ENCODE data around the gene NMRAL1.

NMRAL1 gene

DNA sequence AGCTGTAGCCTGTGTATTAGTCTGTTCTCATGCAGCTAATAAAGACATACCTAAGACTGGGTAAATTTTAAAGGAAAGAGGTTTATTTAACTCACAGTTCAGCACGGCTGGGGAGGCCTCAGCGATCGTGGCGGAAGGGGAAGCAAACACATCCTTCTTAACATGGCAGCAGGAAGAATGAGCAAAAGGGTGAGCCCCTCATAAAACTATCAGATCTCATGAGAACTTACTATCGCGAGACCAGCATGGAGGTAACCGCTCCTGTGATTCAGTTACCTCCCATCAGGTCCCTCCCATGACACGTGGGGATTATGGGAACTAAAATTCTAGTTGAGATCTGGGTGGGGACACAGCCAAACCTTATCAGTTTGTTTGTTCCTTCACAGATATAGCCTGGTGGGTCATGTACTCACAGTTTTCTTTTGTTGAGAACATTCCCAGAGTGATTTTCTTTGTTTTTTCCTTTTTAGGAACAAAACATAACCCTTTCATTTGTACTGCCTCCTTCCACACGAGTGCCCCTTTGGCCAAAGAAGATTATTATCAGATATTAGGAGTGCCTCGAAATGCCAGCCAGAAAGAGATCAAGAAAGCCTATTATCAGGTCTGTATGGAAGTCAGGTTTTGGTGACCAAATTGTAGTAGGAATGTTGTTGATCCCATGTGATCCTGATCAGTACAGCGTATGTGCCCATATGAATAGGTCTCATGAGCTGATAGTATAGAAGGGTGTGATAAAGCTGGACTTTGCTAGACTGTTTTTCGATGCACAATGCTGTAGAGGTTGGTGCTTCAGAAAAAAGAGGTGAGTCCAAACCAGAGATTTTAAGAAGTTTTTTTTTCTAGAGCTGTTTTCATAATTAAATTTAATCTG lies 40.3 kb downstream of the NMRAL1 start:
- Mint-ChIP-seq H3K27ac (no peak overlapping the region), H3K36me3 (ENCODE audit: low read depth) (peaks cover 51% of the 10 kb centered on the region), H3K4me3 (no peak overlapping the region), H3K27me3 (ENCODE audit: low read depth) (no peaks in the 10 kb centered on the region), H3K4me1 (peaks cover 4% of the 10 kb centered on the region), H3K9me3 (no peaks in the 10 kb centered on the region)
- TF ChIP-seq, protein P1, sequence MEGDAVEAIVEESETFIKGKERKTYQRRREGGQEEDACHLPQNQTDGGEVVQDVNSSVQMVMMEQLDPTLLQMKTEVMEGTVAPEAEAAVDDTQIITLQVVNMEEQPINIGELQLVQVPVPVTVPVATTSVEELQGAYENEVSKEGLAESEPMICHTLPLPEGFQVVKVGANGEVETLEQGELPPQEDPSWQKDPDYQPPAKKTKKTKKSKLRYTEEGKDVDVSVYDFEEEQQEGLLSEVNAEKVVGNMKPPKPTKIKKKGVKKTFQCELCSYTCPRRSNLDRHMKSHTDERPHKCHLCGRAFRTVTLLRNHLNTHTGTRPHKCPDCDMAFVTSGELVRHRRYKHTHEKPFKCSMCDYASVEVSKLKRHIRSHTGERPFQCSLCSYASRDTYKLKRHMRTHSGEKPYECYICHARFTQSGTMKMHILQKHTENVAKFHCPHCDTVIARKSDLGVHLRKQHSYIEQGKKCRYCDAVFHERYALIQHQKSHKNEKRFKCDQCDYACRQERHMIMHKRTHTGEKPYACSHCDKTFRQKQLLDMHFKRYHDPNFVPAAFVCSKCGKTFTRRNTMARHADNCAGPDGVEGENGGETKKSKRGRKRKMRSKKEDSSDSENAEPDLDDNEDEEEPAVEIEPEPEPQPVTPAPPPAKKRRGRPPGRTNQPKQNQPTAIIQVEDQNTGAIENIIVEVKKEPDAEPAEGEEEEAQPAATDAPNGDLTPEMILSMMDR (IDR thresholded peaks at IDR 0.05; ENCODE audit: unreplicated experiment in 3 of 3): no peak

DNA sequence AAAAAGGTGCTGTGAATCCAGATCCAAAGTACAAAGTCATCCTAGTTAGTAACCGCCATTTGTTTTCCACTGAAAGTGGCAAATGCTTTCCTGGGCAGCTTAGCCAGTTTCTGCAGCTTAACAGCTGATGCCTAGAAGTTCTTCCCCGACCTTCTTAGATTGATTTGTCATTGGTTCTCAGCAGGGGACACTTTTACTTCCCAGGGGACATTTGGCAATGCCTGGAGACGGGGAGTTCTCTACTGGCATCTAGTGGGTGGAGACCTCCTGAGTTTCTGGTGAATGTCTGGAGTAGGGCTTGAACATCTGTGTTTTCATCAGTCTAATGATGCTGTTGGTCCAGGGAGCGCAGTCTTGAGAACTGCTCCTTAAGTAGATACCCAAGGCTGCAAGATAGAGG lies 41.2 kb downstream of the NMRAL1 start:
- TF ChIP-seq, protein P1 (IDR thresholded peaks at IDR 0.05; ENCODE audit: unreplicated experiment in 3 of 3): no peak
- no peaks in the 10 kb centered on the region for H3K27me3 Mint-ChIP-seq (ENCODE audit: low read depth)
- H3K27ac Mint-ChIP-seq: no peak overlapping the region
- H3K9me3 Mint-ChIP-seq: no peaks in the 10 kb centered on the region
- H3K4me3 Mint-ChIP-seq: no peak overlapping the region
- peaks cover 50% of the 10 kb centered on the region for H3K36me3 Mint-ChIP-seq (ENCODE audit: low read depth)
- H3K4me1 Mint-ChIP-seq: peaks cover 4% of the 10 kb centered on the region

DNA sequence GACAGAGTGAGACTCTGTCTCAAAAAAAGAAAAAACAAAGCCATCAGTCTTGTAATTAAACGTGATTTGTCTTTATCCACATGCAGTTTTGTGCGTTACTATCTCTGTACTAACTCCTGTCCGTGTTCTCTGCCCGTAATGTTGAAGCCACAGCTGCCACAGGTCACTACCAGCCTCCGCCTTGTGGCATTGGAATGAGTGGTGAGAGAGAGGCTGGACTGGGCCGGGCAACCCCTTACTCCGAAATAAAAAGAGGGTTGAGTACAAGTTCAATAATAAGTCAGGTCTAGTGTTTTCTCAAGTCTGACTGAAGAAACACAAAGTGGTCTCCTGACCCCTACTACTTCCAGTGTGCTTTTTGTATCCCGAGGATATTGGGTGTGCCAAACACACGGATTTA lies 43.4 kb downstream of the NMRAL1 start:
- TF ChIP-seq, protein P1 (IDR thresholded peaks at IDR 0.05; ENCODE audit: unreplicated experiment in 3 of 3): no peak
- H3K4me3 Mint-ChIP-seq: no peak overlapping the region
- H3K36me3 Mint-ChIP-seq (ENCODE audit: low read depth): peaks cover 32% of the 10 kb centered on the region
- H3K4me1 Mint-ChIP-seq: peaks cover 19% of the 10 kb centered on the region
- no peak overlapping the region for H3K27ac Mint-ChIP-seq
- H3K27me3 Mint-ChIP-seq (ENCODE audit: low read depth): no peaks in the 10 kb centered on the region
- H3K9me3 Mint-ChIP-seq: no peaks in the 10 kb centered on the region

DNA sequence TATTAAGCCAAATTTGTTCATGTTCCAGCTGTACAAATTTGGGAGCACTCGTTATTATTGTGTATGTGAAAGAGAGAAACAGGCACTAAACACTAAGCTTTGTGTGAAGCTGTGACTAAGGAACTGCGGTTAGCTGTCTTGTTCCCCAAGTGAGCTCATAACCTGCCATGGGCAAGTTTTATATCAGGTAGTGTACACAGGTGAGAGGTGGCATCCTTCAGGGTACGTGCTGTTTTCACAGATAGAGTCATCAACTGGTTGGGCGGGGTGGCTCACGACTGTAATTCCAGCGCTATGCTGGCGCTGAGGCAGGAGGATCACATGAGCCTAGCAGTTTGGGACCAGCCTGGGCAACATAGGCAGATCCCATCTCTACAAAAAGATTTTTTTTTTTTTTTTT lies 45.9 kb downstream of the NMRAL1 start:
- peaks cover 20% of the 10 kb centered on the region for H3K36me3 Mint-ChIP-seq (ENCODE audit: low read depth)
- H3K27ac Mint-ChIP-seq: no peak overlapping the region
- peaks cover 20% of the 10 kb centered on the region for H3K4me1 Mint-ChIP-seq
- H3K27me3 Mint-ChIP-seq (ENCODE audit: low read depth): no peaks in the 10 kb centered on the region
- TF ChIP-seq, protein P1 (IDR thresholded peaks at IDR 0.05; ENCODE audit: unreplicated experiment in 3 of 3): no peak
- peak overlapping the region; percentile 61 to 76 (median 76) for H3K4me3 Mint-ChIP-seq
- no peaks in the 10 kb centered on the region for H3K9me3 Mint-ChIP-seq

DNA sequence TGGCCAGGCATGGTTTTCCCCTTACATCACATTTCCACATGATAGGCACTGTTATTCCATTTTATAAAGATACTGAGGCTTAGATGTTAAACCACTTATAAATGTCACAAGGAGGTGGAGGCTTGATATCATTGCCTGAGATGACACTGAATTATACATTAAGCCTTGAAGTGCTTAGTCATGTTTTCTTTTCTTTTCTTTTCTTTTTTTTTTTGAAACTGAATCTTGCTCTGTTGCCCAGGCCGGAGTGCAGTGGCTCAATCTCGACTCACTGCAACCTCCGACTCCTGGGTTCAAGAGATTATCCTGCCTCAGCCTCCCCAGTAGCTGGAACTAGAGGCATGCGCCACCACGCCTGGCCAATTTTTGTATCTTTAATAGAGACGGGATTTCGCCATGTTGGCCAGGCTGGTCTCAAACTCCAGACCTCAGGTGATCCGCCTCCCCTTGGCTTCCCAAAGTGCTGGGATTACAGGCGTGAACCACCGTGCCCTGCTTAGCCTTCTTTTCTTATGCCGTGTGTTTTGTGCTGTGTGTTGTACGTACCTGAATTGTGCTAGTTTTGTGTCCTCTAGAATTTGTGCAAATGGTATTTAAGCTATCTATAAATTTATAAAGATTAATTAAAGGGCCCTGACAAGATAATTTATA lies 47.6 kb downstream of the NMRAL1 start:
- Mint-ChIP-seq H3K27me3 (ENCODE audit: low read depth) (no peaks in the 10 kb centered on the region), H3K9me3 (no peaks in the 10 kb centered on the region), H3K36me3 (ENCODE audit: low read depth) (peaks cover 15% of the 10 kb centered on the region), H3K4me1 (peaks cover 20% of the 10 kb centered on the region), H3K4me3 (peak overlapping the region; percentile 92 to 97 (median 94)), H3K27ac (peak overlapping the region; percentile 62 to 100 (median 99))
- TF ChIP-seq, protein P1 (IDR thresholded peaks at IDR 0.05; ENCODE audit: unreplicated experiment in 3 of 3): no peak
